SIG-M5 treated with dmso at 0.1 percent for 504 hours (cell line): ENCODE results near the gene ZNF653.

Source experiments
- DNase-seq: peaks from one replicate; lab custom pipeline; 2025; ENCODE audit not compliant: unreplicated experiment; lab: John Stamatoyannopoulos, UW

The ZNF653 gene

GRCh38 chr19:11528551-11529341, 23.1 kb upstream of the ZNF653 start, which contains the start of gene ECSIT:
TSS of gene ECSIT (minus strand) at chr19:11529134. CDS start at chr19:11519170, 9,964 bp downstream.
- DNase-seq: peak; percentile 96

- no peak for DNase-seq
These were observed 13.5 kb upstream of the ZNF653 start for GRCh38 chr19:11519138-11519537.

- DNase-seq: no peak
These were observed 8.3 kb upstream of the ZNF653 start for GRCh38 chr19:11513946-11514345.

- no peak for DNase-seq
These were observed 4.8 kb upstream of the ZNF653 start for GRCh38 chr19:11510444-11510843.

- no peak for DNase-seq
These were observed 1.9 kb upstream of the ZNF653 start for GRCh38 chr19:11507370-11508078.

GRCh38 chr19:11506967-11507366, 1.3 kb upstream of the ZNF653 start:
- DNase-seq: no peak

- DNase-seq: no peak
These were observed 489 bp upstream of the ZNF653 start for GRCh38 chr19:11506101-11506555.

GRCh38 chr19:11505032-11505503, 571 bp downstream of the ZNF653 start:
- DNase-seq: peak; percentile 92

GRCh38 chr19:11504502-11505031, 1.1 kb downstream of the ZNF653 start:
- no peak for DNase-seq

GRCh38 chr19:11499890-11500420, 5.7 kb downstream of the ZNF653 start:
- DNase-seq: no peak

- DNase-seq: no peak
These were observed 6.4 kb downstream of the ZNF653 start for GRCh38 chr19:11499220-11499726.

- DNase-seq: peak; percentile 62
These were observed 9.1 kb downstream of the ZNF653 start for GRCh38 chr19:11496391-11497163.

GRCh38 chr19:11495885-11496284, 9.8 kb downstream of the ZNF653 start:
- no peak for DNase-seq

- no peak for DNase-seq
These were observed 10.2 kb downstream of the ZNF653 start for GRCh38 chr19:11495481-11495880.

- DNase-seq: no peak
These were observed 10.9 kb downstream of the ZNF653 start for GRCh38 chr19:11494634-11495285.

GRCh38 chr19:11489378-11489777, 16.3 kb downstream of the ZNF653 start:
- no peak for DNase-seq

- no peak for DNase-seq
These were observed 18.8 kb downstream of the ZNF653 start for GRCh38 chr19:11486661-11487503.

GRCh38 chr19:11485245-11485837, 20.3 kb downstream of the ZNF653 start:
- no peak for DNase-seq
